Panc1 (cell line): Measurements from ENCODE around the gene HTR3B.

Experiments used
- CTCF ChIP-seq: fragments of 450-650 bp; IDR thresholded peaks from 2 replicates; pipeline ENCODE4 v1.5.1; 2017; ENCODE audit warnings: mild to moderate bottlenecking
- POLR2AphosphoS5 ChIP-seq: IDR thresholded peaks from 2 replicates; pipeline ENCODE4 v1.6.1; 2012; ENCODE audit warnings: mild to moderate bottlenecking, low read depth, low read length, moderate library complexity
- REST ChIP-seq, 2 experiments: IDR thresholded peaks; 2 replicates each; pipeline ENCODE4 v1.6.1; 2011 to 2012; ENCODE audit warnings: low read depth in 2 of 2, control low read depth in 1 of 2, low read length in 1 of 2, mild to moderate bottlenecking in 1 of 2, moderate library complexity in 1 of 2; ENCODE audit not compliant: insufficient read depth in 1 of 2
- TCF7L2 ChIP-seq: IDR thresholded peaks from 2 replicates; pipeline ENCODE4 v1.6.1; 2011; ENCODE audit warnings: mild to moderate bottlenecking, low read depth, low read length, inconsistent platforms

DNA sequence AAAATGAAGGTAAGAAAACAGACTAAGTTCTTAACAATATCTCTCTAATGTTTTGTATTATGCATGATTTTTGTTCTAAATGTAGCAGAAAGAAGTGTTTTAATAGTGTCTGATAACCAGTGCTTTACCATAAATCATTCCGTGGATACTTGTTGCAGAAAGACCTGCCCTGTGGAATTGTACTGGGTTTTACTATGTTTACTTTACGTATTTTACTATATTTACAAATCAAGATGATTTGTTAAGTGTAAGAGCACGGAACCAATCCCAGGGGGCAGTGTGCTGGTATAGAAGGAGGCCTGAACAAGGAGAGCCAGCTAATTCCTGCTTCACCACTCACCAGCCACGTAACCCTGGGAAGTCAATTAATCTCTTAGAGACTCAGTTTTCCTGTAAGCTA is 1.4 kb downstream of the HTR3B start:
- TF ChIP-seq POLR2AphosphoS5: no peak
- no peak for TF ChIP-seq REST (IDR thresholded peaks at IDR 0.05; ENCODE audit: insufficient read depth in 1 of 2, low read depth in 2 of 2, low read length in 1 of 2)
- TF ChIP-seq CTCF: peak; percentile 56
- TF ChIP-seq TCF7L2: no peak
